Fibroblast of peridontal ligament (primary cell): ENCODE measurements around the gene RBM15.

Experiments used
- DNase-seq: peaks from one replicate; pipeline ENCODE4 v3.0.0-alpha.2; 2010; ENCODE audit errors: extremely low read depth

The RBM15 gene

GRCh38 chr1:110338886-110339406, at the start of gene RBM15:
Gene RBM15, plus strand, starts transcription at chr1:110339377. Its CDS starts 29 bp downstream, at chr1:110339406.
- DNase-seq, result peak; percentile 100

GRCh38 chr1:110291241-110292030, 47.7 kb upstream of the RBM15 start:
- DNase-seq, result no peak

GRCh38 chr1:110292031-110292741, 47.0 kb upstream of the RBM15 start:
- peak; percentile 25 for DNase-seq

- DNase-seq, result no peak
Measured at GRCh38 chr1:110293601-110294104, 45.5 kb upstream of the RBM15 start.

- no peak for DNase-seq
Measured at GRCh38 chr1:110294308-110294707, 44.9 kb upstream of the RBM15 start.

GRCh38 chr1:110298991-110299390, 40.2 kb upstream of the RBM15 start:
- no peak for DNase-seq

GRCh38 chr1:110300412-110301085, 38.6 kb upstream of the RBM15 start:
- DNase-seq, result no peak

GRCh38 chr1:110302836-110303235, 36.3 kb upstream of the RBM15 start:
- no peak for DNase-seq

GRCh38 chr1:110305900-110306420, 33.2 kb upstream of the RBM15 start:
- no peak for DNase-seq

GRCh38 chr1:110307239-110307974, 31.8 kb upstream of the RBM15 start:
- peak; percentile 24 for DNase-seq

- peak; percentile 75 for DNase-seq
Measured at GRCh38 chr1:110308247-110308646, 30.9 kb upstream of the RBM15 start.

- peak; percentile 18 for DNase-seq
Measured at GRCh38 chr1:110309139-110309538, 30.0 kb upstream of the RBM15 start.

GRCh38 chr1:110309767-110310166, 29.4 kb upstream of the RBM15 start:
- DNase-seq, result peak; percentile 56

GRCh38 chr1:110310300-110310699, 28.9 kb upstream of the RBM15 start:
- no peak for DNase-seq

GRCh38 chr1:110312188-110313121, 26.7 kb upstream of the RBM15 start:
- peak; percentile 84 for DNase-seq

GRCh38 chr1:110316735-110317134, 22.4 kb upstream of the RBM15 start:
- DNase-seq, result no peak

GRCh38 chr1:110318046-110318445, 21.1 kb upstream of the RBM15 start:
- DNase-seq, result no peak

- no peak for DNase-seq
Measured at GRCh38 chr1:110319332-110320167, 19.6 kb upstream of the RBM15 start.

GRCh38 chr1:110320168-110320518, 19.0 kb upstream of the RBM15 start:
- DNase-seq, result no peak
